Measurements from ENCODE around the gene AGK. TPM values are rescaled to one million over a fixed set of nuclear protein-coding genes. Genes with fewer than 3 reads are reported as not detected.

The AGK gene
- total and polyA plus RNA-seq, 2 of the 8 experiments (the other 6 are each of a cell fraction or from before 2014, with no cell fraction given): 25.8 to 34.0 TPM

DNA sequence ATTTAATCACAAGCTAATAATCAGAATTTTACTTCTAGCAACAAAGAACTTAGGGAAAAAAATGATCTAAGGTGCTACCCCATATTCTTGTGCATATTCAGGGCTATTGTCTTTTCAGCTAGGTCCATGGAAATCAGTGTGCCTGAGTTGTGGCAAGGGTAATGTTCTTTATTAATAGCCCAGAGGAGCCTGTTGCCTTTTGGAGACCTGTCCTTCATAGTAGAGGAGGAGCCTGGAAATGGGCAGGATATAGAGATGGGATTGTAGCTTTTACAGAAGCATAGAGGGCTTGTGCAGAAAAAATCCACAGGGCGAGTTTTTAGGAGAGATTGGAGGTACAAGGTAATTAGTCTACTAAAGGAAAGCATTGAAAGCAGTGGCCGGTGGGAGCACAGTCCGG, 38.9 kb downstream of the AGK start:
- CTCF ChIA-PET (ENCODE audit: partially characterized antibody): interaction anchor here (0.8 to 1.2 kb wide), 2 partner anchors 56 to 204 kb away, joined by 3 read pairs; no protein-coding TSS in a partner anchor
- POLR2A ChIA-PET (ENCODE audit: partially characterized antibody): interaction anchor here (0.9 kb wide), 1 partner anchor 9 kb away, joined by 3 read pairs; no protein-coding TSS in a partner anchor
- TF ChIP-seq, protein P1, sequence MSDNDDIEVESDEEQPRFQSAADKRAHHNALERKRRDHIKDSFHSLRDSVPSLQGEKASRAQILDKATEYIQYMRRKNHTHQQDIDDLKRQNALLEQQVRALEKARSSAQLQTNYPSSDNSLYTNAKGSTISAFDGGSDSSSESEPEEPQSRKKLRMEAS (IDR thresholded peaks at IDR 0.05): no peak
- no peak for TF ChIP-seq RAD21 (IDR thresholded peaks at IDR 0.05 in 1 of 2, conservative IDR thresholded peaks at IDR 0.05 in 1 of 2; ENCODE audit: low read depth in 2 of 2, low read length in 2 of 2)
- Histone ChIP-seq H3K23ac (ENCODE audit: insufficient read length) (no peak overlapping the region), H2BK120ac (replicated peaks; ENCODE audit: low read depth, low read length) (no peak overlapping the region), H3K9ac (replicated peaks in 1 of 4; ENCODE audit: extremely low read depth in 1 of 4, low read depth in 3 of 4, low read length in 3 of 4) (no peak overlapping the region), H3K27me3 (replicated peaks in 1 of 4; ENCODE audit: control insufficient read depth in 3 of 4, extremely low read depth in 1 of 4, insufficient read depth in 3 of 4, low read length in 3 of 4) (no peaks in the 10 kb centered on the region), H3K18ac (ENCODE audit: extremely low read depth, low read length) (no peak overlapping the region), H3K4me3 (ENCODE audit: extremely low read depth in 1 of 4, insufficient read depth in 2 of 4, low read depth in 3 of 4, low read length in 4 of 4) (no peak overlapping the region), H3K9me3 (ENCODE audit: insufficient read depth in 2 of 2, low read depth in 1 of 2, low read length in 1 of 2) (no peaks in the 10 kb centered on the region), H4K91ac (replicated peaks; ENCODE audit: insufficient read length, low read length) (no peak overlapping the region), H3K4ac (replicated peaks; ENCODE audit: insufficient read length, low read depth, low read length) (no peak overlapping the region), H3K56ac (replicated peaks; ENCODE audit: insufficient read length, low read depth, low read length) (no peak overlapping the region), H3K27ac (ENCODE audit: low read depth, low read length) (no peak overlapping the region), H3K79me1 (ENCODE audit: low read depth, low read length) (peaks cover 2% of the 10 kb centered on the region; the same call in 1 of the 2 replicates), H2AFZ (ENCODE audit: low read length) (no peak overlapping the region), H2BK12ac (ENCODE audit: low read depth, low read length) (no peak overlapping the region), H2BK20ac (ENCODE audit: low read length) (no peak overlapping the region), H2BK5ac (ENCODE audit: low read depth, low read length) (no peak overlapping the region), H3K36me3 (ENCODE audit: control insufficient read depth in 2 of 4, insufficient read depth in 4 of 4, low read length in 3 of 4) (peaks cover 0 to 5% (median 0%) of the 10 kb centered on the region in 4 experiments; a peak in 3 of 8 replicates), H2BK15ac (ENCODE audit: low read length) (no peak overlapping the region), H3K14ac (ENCODE audit: insufficient read length) (no peak overlapping the region), H4K8ac (ENCODE audit: extremely low read depth, insufficient read depth, low read length) (no peak overlapping the region), H4K20me1 (replicated peaks in 1 of 2; ENCODE audit: control insufficient read depth in 1 of 2, insufficient read depth in 2 of 2, low read length in 2 of 2) (no peaks in the 10 kb centered on the region), H3K23me2 (ENCODE audit: low read depth, low read length) (no peaks in the 10 kb centered on the region), H3K79me2 (ENCODE audit: control insufficient read depth in 1 of 2, insufficient read depth in 2 of 2, low read length in 2 of 2) (peaks cover 0 to 11% of the 10 kb centered on the region in 2 experiments; a peak in 3 of 4 replicates), H3K4me1 (replicated peaks in 1 of 4; ENCODE audit: control insufficient read depth in 3 of 4, insufficient read depth in 4 of 4, low read length in 3 of 4) (peaks cover 0 to 18% (median 13%) of the 10 kb centered on the region in 4 experiments; a peak in 5 of 7 replicates), H4K5ac (ENCODE audit: insufficient read length, low read depth, low read length) (no peak overlapping the region), H3K4me2 (ENCODE audit: insufficient read depth in 1 of 2, low read depth in 2 of 2, low read length in 2 of 2) (no peak overlapping the region), H2AK5ac (ENCODE audit: low read depth, low read length) (no peak overlapping the region)
- DNase-seq (ENCODE audit: low read depth in 1 of 2, low spot score in 2 of 2) (no peak), FAIRE-seq (no peak)
- WGBS, 2 experiments (ENCODE audit: extremely low coverage in 1 of 2, insufficient coverage in 1 of 2, insufficient read length in 1 of 2, insufficient replicate concordance in 2 of 2, low coverage in 1 of 2, low lambda C conversion rate in 2 of 2, missing lambda C conversion rate in 1 of 2): 92% methylated on average over 3 of the region's 3 CpGs; no CpG with 5 or more reads in 1 of the 2 experiments
